HG03139 (cell line): ENCODE measurements around the gene BMP3.

Source experiments
- ATAC-seq: cut with Tn5 transposase; IDR thresholded peaks from one replicate; pipeline ENCODE4 v1.9.1; 2021; ENCODE audit not compliant: unreplicated experiment

BMP3 gene

DNA sequence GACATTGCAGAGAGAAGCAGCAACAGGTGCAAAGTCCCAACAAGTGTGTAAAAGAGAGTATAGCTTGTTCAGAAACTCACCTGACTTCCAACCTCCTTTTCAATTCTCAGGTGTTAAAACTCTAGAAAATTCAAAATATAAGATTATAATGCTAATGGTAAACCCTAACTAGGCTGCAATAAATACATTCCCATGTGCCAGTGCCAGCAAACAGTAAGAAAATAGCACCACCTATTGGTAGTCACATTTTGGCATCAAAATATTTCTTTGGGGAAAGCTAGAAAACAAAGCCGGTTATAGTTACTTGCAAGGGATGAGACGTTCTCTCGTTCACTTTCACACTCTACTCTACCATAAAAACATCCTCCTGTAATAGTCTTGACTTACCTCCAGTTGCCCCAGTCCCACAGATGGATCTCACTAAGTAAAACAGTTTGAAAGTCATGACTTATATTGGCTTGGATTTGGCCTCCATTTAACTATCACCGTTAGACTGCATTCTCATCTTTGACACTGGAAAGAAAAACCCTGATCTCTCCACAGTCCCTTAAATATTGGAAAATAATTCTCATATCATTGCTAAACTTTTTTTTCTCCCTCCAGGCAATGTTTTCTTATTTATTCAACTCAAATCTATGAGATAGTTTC is 9.6 kb downstream of the BMP3 start:
- ATAC-seq, result no peak

DNA sequence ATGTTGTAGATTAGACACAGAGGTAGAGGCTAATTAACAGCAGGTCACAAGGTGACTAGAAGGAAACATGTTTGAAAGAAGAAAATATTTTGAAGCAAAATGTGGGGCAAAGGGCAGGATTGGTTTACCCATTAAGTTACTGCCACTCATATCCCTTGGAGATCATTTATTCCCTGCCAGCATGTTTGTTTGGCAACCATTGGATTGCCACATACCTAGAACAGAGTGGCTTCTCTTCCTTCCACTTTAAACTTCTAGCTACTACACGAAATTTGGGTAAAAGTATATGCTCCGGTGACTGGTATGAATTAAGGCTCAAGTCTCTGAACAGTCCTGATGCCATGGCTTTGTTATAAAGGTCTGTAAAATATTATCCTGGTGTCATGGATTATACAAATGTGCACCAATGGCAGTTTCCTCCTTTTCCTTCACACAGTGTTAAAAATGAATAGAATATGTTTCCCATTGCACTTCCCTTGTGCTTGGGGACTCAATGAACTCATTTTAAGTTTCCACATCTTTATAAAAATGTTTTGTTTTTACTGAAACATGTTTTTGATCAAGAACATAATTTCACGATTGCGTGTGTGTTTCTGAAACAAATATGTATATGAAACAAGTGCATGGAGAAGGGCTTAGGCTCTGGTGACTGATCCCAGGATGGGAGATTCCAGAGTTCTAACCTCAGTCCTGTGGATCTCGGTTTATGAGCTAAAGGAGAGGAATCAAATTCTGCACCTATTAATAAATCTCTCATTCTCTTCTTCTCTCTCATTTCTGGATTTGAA is 12.3 kb downstream of the BMP3 start:
- no peak for ATAC-seq

DNA sequence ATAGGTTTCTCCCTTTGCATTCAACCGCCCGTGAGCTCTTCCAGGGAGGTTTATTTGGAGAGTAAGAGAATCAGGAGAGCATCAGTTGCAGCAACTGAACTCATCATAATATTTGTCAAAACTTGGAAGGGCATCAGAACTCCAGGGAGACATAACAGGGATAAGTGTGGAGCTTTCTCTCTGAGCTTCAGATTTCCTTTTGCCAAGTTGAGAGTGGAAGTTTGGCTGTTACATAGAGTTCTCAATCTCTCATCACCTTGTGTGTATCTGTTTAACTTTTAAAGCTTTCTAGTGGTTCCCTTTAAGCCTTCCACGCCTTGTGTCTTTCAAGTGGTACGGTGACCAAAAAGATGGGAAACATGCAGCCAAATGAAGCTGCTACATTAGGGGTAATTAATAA is 18.8 kb downstream of the BMP3 start:
- ATAC-seq, result no peak

DNA sequence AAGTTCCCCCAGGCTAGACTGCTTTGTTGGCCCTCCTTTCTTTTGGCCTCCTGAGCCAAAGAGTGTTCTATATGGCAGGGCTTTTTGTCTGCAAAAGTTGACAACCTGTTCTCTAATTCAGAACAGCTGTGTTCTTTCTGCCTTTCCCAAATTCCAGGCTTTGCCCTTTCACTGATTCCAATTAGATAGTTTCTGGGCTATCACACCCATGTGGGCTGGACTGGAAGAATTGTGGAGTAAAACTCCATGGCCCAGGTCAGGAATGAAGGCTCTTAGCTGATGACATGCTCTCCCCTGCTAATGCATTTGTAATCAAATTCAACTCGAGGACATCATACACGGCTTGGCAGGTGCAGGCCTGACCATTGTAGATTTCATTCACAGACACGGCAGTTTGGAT is 19.4 kb downstream of the BMP3 start:
- no peak for ATAC-seq

DNA sequence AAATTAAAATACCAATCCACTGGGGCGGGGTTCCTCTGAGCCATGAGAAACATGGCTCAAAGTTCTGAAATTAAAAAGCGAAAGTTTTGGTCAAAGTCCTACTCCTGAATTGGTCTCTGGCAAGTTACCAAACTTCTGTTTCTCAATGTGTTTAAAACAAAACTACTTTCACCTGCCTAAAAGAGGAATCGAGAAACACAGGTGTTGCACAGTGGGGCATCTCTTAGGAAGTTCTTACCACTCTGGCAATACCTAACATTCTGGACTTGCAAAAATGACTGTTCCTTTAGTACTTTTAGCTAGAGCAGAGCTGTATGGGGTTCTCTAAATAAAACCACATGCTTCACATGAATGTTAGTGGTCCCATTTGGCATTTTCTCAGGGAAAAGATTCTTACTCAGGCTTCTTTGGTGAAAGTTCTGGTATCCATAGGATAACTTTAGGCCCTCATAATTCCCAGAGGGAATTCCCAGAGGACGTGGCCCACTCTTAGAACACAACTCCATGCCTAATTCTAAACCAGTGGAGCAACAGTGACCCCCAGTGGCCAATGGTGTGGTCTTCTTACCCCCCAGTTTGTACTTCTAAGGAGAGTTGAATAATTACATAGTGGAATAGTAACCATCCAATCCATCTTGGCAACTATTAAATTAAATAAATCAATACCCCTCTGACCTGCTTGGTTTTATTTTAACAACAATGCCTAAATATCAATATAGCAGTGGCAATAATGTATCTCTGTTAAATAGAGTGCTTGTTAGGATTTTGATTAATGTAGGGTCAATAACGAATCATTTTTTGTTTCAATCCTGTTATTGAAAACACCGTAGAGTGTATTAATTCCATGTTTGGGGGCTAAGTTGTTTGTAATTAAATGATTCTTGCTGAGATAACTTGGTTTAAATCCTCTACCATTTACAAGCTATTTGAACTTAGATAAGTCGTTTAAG is 21.9 kb downstream of the BMP3 start:
- peak; percentile 98 for ATAC-seq

DNA sequence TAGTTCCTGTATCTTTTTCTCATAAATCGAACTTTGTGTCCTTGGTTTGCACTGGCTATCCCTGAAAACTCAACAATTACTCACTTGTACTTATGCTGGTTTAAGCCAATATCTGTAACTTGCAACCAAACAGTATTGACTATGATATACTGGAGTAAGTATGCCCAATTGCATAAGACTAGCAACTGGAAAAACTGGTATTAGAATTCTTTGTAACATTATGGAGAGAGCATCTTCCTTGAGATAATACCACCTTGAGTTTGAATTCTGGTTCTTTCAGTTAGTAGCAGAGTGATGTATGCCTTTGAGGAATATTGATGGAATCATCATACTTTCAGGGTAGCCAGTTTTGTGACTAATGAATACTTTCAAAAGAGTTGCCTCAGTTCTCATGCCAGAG is 28.1 kb downstream of the BMP3 start:
- ATAC-seq, result no peak

DNA sequence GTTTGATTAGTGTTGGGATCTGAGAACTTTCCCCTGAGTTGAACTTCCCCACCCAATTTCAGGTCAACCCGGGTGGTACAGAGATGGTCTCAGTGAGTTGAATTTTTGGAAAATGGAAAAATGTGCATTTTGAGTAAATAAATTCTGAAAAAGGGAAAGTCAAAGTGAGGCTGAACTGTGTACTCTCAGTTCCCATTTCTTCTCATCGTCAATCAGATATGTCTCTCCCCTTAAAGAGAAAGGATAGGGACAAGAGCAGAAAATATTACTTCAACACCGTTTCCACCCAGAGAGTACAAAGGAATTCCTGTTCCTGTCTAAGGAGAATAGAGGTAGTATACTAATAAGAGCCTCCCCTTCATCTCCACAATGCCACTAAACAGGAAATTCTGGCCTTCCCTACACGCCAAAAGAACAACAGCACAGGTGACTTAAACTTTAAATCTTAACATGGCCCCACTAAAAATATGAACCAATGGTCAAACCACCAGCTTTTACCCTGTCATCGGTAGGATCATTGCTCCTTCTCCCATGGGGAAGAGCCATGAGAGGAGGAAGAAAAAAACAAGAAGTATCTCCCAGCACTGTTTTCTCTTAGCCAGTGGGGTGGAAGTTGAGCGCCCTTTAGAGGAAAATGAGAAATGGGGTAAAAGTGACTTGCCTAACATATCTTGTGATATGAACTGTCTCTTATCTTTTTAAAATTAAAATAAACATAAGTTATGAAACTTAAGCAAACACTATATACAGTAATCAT is 30.3 kb downstream of the BMP3 start:
- no peak for ATAC-seq

DNA sequence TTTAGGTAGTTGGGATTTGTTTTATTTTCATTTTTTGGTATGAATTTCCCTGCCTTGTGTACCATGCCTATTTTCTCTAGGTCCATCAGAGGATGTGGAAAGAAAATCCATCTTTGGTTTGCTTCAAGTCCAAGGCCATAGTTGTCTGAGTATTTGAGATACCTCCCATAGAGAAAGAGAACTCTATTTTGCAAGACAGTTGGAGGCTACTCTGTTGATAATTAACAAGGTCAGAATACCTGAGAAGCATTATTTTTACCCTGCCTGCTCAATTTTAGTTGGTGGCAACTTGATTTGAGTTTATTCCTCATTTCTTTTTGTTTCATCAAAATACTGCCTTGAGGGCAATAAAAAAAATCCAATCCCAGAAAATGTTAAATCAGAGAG is 30.8 kb downstream of the BMP3 start:
- no peak for ATAC-seq

DNA sequence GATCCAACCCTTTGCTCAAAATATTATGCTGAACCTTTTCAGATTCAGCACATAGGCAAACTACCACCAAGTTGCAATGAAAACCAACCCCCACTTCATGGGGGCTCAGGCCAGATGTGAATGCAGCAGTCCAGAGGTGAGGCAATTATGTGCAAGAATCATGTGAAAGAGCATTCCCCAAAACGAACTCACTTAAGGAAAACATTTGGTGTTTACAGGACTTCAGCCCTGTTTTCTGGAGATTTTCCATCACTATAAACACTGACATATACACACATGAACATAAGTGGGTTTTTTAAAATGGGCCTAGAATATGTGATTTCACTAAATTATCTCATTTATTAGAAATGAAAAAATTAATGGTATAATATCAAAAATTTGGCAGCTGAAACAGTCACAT is 31.5 kb downstream of the BMP3 start:
- no peak for ATAC-seq

DNA sequence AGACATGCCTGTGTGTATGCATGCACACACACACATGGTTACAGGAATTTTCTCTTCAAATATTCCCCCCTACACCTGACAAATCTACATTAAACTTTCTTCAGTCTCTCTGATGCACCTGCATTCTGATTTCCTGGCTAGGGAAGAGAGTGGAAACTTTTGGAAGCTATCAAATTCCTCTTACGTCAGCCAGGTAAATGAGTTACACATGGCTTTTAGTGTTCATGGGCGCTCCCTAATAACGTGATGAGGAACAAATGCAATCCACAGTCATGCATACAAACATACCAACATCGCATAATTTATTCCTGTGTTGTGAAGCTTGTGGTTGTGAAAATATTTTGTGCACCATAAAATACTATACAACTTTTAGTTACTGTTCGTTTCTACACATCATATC is 34.9 kb downstream of the BMP3 start:
- no peak for ATAC-seq

DNA sequence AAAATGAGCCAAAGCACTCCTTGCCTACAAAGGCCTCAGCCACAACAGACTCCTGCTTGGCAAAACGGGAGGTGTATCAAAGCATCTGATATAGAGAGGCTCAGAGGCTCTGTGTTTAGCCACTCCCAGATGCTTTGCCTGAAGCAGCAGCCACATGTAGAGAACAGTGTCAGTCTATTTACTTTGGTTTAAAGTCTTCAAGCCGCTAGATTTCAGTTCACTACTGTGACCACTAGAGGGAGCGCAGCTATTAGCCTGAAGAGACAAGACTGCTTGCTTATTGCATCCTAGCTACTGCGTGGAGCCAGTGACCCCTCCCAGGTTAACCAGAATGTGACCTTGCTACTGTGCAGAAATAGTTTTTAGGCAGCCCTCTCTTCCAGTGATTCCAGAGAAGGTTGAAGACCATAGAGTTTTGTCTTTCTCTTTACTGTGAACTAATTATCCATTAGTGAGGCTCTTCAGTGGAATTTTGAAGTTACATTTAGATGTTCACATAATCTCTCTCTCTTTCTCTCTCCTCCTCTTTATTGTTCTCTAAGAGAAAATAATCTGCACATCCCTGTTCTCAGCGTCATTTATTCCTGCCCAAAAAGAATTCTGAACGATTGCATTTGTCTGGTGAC is 39.3 kb downstream of the BMP3 start:
- peak; percentile 90 for ATAC-seq

DNA sequence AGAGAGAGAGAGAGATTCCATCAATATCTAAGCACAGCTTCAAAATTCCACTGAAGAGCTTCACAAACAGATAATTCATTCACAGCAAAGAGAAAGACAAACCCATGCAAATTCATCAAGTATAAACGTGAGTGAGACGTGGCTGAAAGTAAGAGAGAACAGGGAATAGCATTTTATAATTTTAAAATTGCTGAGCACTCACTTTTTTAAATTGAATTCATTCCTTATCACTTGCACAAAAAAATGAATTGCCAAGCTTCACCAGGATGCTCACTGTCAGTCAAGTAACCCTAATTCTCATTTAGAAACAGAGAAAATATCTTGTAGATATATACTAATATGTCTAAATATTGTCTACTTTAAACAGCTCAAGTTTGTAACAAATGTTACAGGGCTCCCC is 40.5 kb downstream of the BMP3 start:
- no peak for ATAC-seq

DNA sequence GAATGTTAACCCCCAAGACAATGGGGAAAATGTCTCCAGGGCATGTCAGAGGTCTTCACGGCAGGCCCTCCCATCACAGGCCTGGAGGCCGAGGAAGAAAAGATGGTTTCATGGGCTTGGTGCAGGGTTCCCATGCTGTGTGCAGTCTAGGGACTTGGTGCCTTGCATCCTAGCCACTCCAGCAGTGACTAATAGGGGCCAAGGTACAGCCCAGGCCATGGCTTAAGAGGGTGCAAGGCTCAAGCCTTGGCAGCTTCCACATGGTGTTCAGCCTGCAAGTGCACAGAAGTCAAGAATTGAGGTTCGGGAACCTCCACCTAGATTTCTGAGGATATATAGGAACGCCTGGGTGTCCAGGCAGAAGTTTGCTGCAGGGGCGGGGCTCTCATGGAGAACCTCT is 50.6 kb downstream of the BMP3 start:
- ATAC-seq, result no peak

DNA sequence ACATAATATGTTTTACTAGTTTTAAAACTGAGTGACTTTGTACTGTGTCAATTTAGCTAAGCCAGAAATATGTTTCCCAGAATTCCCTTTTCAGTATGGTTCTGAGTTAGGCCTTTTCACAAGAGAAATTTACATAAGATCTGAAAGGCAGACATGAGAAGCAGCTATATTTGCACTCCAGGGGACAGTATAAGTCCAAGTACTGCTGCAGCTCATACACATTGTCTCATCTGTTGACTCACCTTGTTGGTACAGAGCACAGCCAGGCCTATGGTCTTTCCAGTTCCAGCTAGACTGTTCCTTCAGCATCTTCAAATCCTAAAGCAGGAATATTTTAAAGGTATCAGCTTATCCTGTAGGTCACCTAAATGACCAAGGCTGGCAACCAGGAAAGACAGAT is 53.5 kb downstream of the BMP3 start:
- ATAC-seq, result no peak

DNA sequence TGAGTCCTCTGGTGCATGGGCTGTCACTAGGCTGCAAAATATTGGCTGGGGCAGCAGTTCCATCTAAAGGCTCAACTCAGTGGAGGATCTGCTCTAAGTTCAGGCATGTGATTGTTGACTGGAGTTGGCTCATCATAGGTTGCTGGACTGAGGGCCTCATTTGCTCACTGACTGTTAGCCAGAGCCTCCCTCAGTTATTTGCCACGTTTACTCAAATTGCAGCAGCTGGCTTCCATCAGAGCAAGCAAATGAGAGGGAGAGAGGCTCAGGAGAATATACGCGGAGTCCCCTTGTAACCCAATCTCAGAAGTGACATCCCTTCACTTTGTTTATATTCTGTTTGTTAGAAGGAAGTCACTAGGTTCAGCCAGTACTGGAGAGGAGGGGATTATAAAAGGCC is 54.1 kb downstream of the BMP3 start:
- no peak for ATAC-seq

DNA sequence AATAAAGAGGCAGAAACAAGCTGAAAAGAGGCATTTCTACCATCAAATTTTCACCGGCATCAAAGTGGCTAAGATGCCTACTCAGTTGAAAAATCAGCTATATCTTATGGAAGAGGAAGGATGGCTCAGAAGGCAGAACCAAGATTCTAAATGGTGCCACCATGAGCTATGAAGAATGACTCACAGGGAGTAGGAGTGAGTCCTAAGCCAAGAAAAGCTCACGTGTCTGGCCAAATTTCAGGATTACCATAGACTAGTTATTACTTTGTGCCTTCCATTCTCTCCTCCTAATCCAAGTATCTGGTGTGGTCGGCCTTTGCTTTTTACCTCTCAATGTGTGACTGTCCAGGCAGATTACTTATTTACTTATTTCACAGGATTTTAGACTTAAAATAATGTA is 54.8 kb downstream of the BMP3 start:
- ATAC-seq, result no peak

DNA sequence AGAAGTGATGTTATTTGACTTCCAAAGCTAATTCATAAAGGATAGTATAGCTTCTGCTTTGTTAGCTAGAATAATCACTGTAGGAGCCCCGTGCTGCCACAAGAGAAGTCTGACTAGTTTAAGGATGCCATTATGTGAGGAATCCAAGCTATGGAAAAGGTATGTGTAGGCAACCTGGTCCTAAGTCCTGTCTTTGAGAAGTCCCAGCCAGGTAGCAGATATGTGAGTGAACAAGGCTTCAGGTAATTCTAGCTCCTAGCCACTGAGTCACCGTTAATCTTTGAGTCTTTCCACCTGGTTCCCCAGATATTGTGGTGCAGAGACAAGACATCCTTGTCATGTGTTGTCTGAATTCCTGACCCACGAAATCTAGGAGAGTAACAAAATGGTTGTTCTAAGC is 55.5 kb downstream of the BMP3 start:
- ATAC-seq, result no peak

DNA sequence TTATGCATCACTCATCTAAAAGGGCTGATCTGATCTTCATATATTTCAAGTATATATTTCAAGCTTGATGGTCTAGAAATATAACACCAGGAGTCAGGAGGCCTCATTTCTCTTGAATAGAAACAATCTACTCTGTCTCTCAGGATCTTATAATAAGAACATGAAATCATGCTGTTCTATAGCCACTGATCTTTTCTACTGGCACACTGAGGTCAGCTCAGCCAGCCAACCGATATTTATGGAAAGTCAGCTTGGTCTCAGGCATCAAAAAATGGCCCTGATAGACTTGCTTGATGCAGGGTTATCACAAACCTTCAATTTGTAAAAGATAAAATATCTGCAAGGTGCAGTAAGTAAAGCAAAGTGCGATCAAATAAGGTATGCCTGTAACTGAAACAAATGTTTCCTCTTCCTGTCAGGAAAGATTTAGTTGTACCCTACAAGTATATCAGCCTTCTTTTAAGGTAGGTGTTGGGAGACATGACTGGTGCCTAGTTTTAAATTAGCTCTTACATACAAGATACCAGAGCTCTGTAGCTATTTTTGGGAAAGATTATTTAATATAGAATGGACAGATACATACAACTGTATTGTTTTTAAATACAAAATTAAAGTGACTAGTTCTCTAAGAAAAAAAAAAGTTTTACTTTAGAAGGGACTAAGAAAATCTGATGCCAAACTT is 63.4 kb downstream of the BMP3 start:
- ATAC-seq, result no peak

DNA sequence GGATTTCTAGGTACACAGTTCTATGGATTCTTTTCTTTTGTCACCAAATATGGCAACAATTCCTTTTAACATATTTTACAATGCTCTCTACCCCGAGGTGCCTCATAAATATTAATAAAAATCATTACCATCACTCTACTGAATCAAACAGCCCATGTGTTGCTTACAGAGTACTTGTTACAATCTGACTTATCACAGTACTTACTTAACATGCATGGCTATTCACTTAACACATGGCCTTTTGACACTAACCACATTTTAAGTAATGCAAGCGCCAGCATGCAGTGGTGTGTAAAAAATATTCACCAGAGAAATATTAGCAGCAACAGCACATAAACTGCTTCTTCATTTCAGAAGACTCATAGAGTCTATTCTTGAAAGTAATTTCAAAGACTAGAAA is 64.9 kb downstream of the BMP3 start:
- no peak for ATAC-seq

DNA sequence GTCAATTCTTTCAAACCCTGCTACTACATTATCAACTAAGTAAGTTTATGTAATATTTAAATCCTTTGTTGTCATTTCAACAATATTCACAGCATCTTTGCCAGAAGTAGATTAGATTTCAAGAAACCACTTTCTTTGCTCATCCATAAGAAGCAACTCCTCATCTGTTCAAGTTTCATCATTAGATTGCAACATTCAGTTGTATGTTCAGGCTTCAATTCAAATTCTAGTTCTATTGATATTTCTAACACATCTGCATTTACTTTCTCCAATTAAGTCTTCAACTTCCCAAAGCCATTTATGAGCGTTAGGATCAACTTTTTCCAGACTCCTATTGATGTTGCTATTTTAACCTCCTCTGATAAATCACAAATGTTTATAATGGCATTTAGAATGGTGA is 66.1 kb downstream of the BMP3 start:
- no peak for ATAC-seq
